Naive thymus-derived CD4-positive, alpha-beta T cell (primary cell): Measurements from ENCODE around the gene MYL6. TPM values are rescaled to one million over a fixed set of nuclear protein-coding genes. Genes with fewer than 3 reads are reported as not detected.

ENCODE experiments used
- ATAC-seq: fragments of 150-1000 bp; cut with Tn5 transposase; 2 replicates; pipeline ENCODE4 v1.10.0; 2021; ENCODE audit warnings: mild to moderate bottlenecking, moderate library complexity
- CTCF ChIA-PET: fragments of 350-600 bp; sonication (Branson Sonifier 250); formaldehyde crosslinking; loops from one replicate; lab custom pipeline; 2021; ENCODE audit warnings: antibody characterized with exemption; lab: Charles Lee
- POLR2A ChIA-PET: fragments of 350-600 bp; sonication (Branson Sonifier 250); formaldehyde crosslinking; loops from one replicate; lab custom pipeline; 2021; ENCODE audit warnings: antibody characterized with exemption, inconsistent platforms; lab: Charles Lee
- DNase-seq, 9 donors: peaks; one replicate each; pipeline versions ENCODE4 v3.0.0 to v3.0.0-alpha.2; 2020 to 2022; ENCODE audit warnings: mixed read lengths in 1 of 9
- H3K27ac ChIP-seq: one replicate; pipeline ENCODE4 v1.7.0; 2013; ENCODE audit warnings: mild to moderate bottlenecking, low read depth, low read length, moderate library complexity
- H3K27me3 ChIP-seq, 2 donors: one replicate each; pipeline ENCODE4 v1.7.0; 2013; ENCODE audit warnings: low read length in 2 of 2, mild to moderate bottlenecking in 2 of 2, moderate library complexity in 2 of 2; ENCODE audit not compliant: control insufficient read depth in 2 of 2, insufficient read depth in 2 of 2
- H3K36me3 ChIP-seq, 3 experiments: 1 replicate in 2 of 3; 2 replicates in 1 of 3; pipeline ENCODE4 v1.7.0; 2013; ENCODE audit warnings: low read length in 3 of 3, mild to moderate bottlenecking in 3 of 3, moderate library complexity in 1 of 3; ENCODE audit not compliant: insufficient read depth in 3 of 3, control insufficient read depth in 2 of 3
- H3K4me1 ChIP-seq, 2 donors: one replicate each; pipeline ENCODE4 v1.7.0; 2013; ENCODE audit warnings: low read length in 2 of 2, mild to moderate bottlenecking in 2 of 2, moderate library complexity in 1 of 2; ENCODE audit not compliant: control insufficient read depth in 2 of 2, insufficient read depth in 2 of 2
- H3K4me3 ChIP-seq: 2 replicates; pipeline ENCODE4 v1.7.0; 2013; ENCODE audit warnings: mild to moderate bottlenecking, low read length
- H3K9me3 ChIP-seq, 3 experiments: 1 replicate in 2 of 3; 2 replicates in 1 of 3; pipeline ENCODE4 v1.7.0; 2013; ENCODE audit warnings: low read length in 3 of 3; ENCODE audit not compliant: control insufficient read depth in 2 of 3
- H3K27ac Mint-ChIP-seq, 9 donors: one replicate each; pipeline ENCODE4 v1.8.0; 2020 to 2022; ENCODE audit warnings: mixed read lengths in 9 of 9, mild to moderate bottlenecking in 8 of 9, moderate library complexity in 5 of 9, inconsistent platforms in 2 of 9
- H3K27me3 Mint-ChIP-seq, 5 donors: one replicate each; pipeline ENCODE4 v1.8.0; 2021 to 2022; ENCODE audit warnings: mixed read lengths in 5 of 5, mild to moderate bottlenecking in 1 of 5
- H3K36me3 Mint-ChIP-seq, 5 donors: one replicate each; pipeline ENCODE4 v1.8.0; 2020 to 2022; ENCODE audit warnings: mixed read lengths in 5 of 5, mild to moderate bottlenecking in 3 of 5, inconsistent platforms in 1 of 5
- H3K4me1 Mint-ChIP-seq, 7 donors: one replicate each; pipeline ENCODE4 v1.8.0; 2020 to 2022; ENCODE audit warnings: mixed read lengths in 7 of 7, mild to moderate bottlenecking in 3 of 7, inconsistent platforms in 1 of 7
- H3K4me3 Mint-ChIP-seq, 10 donors: one replicate each; pipeline ENCODE4 v1.8.0; 2020 to 2022; ENCODE audit warnings: mild to moderate bottlenecking in 10 of 10, mixed read lengths in 10 of 10, moderate library complexity in 6 of 10, inconsistent platforms in 2 of 10
- H3K9me3 Mint-ChIP-seq, 11 donors: one replicate each; pipeline ENCODE4 v1.8.0; 2020 to 2022; ENCODE audit warnings: mixed read lengths in 11 of 11, mild to moderate bottlenecking in 4 of 11, inconsistent platforms in 1 of 11, moderate library complexity in 1 of 11
- intact Hi-C, 2 donors: fragments of 100-400 bp; cut with micrococcal nuclease; formaldehyde crosslinking; loops; one replicate each; pipeline ENCODE4 v1.15.1; 2023
- polyA plus RNA-seq, 2 donors: library from polyadenylated mRNA; unstranded; fragments of 300-500 nt; fragmentation: Illumina TruSeq; gene quantifications; one replicate each; pipeline ENCODE4 v1.2.3, GENCODE V29; 2021
- total RNA-seq, 6 experiments: library from RNA in 5 of 6; stranded (reverse) in 5 of 6; gene quantifications; 1 replicate in 5 of 6; 2 replicates in 1 of 6; pipeline ENCODE4 v1.2.3 and lab custom pipeline; 2021 to 2026

The MYL6 gene
- total and polyA plus RNA-seq, 7 experiments from 2014 or later, result 428 to 2,144 (median 805) TPM

- Histone ChIP-seq H3K4me1 (peaks cover 9 to 19% of the 10 kb centered on the region in 2 donors), H3K36me3 (peaks cover under 1 to 22% (median 11%) of the 10 kb centered on the region in 3 experiments), H3K4me3 (peak within 1 kb of the TSS; percentile 91), H3K27me3 (no peaks in the 10 kb centered on the region), H3K27ac (peak within 1 kb of the TSS; percentile 92), H3K9me3 (no peaks in the 10 kb centered on the region)
- Mint-ChIP-seq H3K27me3 (peaks cover 0 to 4% (median 0%) of the 10 kb centered on the region in 5 donors), H3K4me3 (peak within 1 kb of the TSS; percentile 76 to 98 (median 95)), H3K4me1 (peaks cover 37 to 55% (median 49%) of the 10 kb centered on the region in 7 donors), H3K27ac (peak within 1 kb of the TSS; percentile 93 to 99 (median 98)), H3K9me3 (peaks cover 0 to 8% (median 0%) of the 10 kb centered on the region in 11 donors), H3K36me3 (peaks cover 0 to 17% (median 6%) of the 10 kb centered on the region in 5 donors)
- ChIA-PET POLR2A (interaction anchor here (0.6 to 12.4 kb wide), 40 partner anchors 9 to 899 kb away, joined by 3 to 192 read pairs (median 5); partner anchors contain the start of genes ANKRD52, CNPY2, ESYT1 and MYL6), CTCF (interaction anchor here (0.6 to 8.1 kb wide), 23 partner anchors 14 to 451 kb away, joined by 3 to 193 read pairs (median 5); partner anchors contain the start of genes ANKRD52, COQ10A, ESYT1 and MYL6B)
- ATAC-seq (peak; percentile 93), DNase-seq (peak; percentile 78 to 93 (median 82))
- intact Hi-C loops, result loop anchor here (1.0 to 10.0 kb wide), 11 partner anchors 31 to 455 kb away; partner anchors contain the start of genes MYL6 (in 2 of the 2), ZC3H10 (in 2 of the 2), CS (in 1 of the 2) and NABP2 (in 1 of the 2)
Observed at GRCh38 chr12:56189099-56189917, 31.1 kb downstream of the MYL6 start, which contains the start of gene SMARCC2. Gene SMARCC2, minus strand, starts transcription at chr12:56189483. Its CDS starts 22 bp downstream, at chr12:56189461.

GRCh38 chr12:56189918-56190694 is 31.9 kb downstream of the MYL6 start:
- POLR2A ChIA-PET, result interaction anchor here (0.6 to 12.4 kb wide), 36 partner anchors 10 to 898 kb away, joined by 3 to 192 read pairs (median 4); partner anchors contain the start of genes ANKRD52, CNPY2, ESYT1 and MYL6
- intact Hi-C loops, result loop anchor here (1.0 to 10.0 kb wide), 15 partner anchors 31 to 455 kb away; partner anchors contain the start of genes MYL6 (in 2 of the 2), ZC3H10 (in 2 of the 2), CS (in 1 of the 2) and NABP2 (in 1 of the 2)
- CTCF ChIA-PET, result interaction anchor here (0.6 to 8.1 kb wide), 21 partner anchors 13 to 1664 kb away, joined by 3 to 193 read pairs (median 5); partner anchors contain the start of genes COQ10A, ESYT1, MYL6B and PA2G4
- Mint-ChIP-seq H3K4me3 (peak overlapping the region; percentile 76 to 98 (median 95)), H3K9me3 (peaks cover 0 to 8% (median 0%) of the 10 kb centered on the region in 11 donors), H3K27me3 (peaks cover 0 to 4% (median 0%) of the 10 kb centered on the region in 5 donors), H3K27ac (peak overlapping the region; percentile 93 to 99 (median 98)), H3K36me3 (peaks cover 0 to 10% (median 0%) of the 10 kb centered on the region in 5 donors), H3K4me1 (peaks cover 37 to 52% (median 46%) of the 10 kb centered on the region in 7 donors)
- Histone ChIP-seq H3K4me1 (peaks cover 9 to 19% of the 10 kb centered on the region in 2 donors), H3K27me3 (no peaks in the 10 kb centered on the region), H3K4me3 (peak overlapping the region; percentile 91), H3K9me3 (no peaks in the 10 kb centered on the region), H3K36me3 (peaks cover 0 to 14% (median 3%) of the 10 kb centered on the region in 3 experiments), H3K27ac (peak overlapping the region; percentile 92)
- ATAC-seq (peak; percentile 21), DNase-seq (peak; percentile 55 to 93 (median 74))

- POLR2A ChIA-PET, result interaction anchor here (0.7 to 12.4 kb wide), 10 partner anchors 31 to 277 kb away, joined by 3 to 192 read pairs (median 8); partner anchors contain the start of genes ANKRD52, ESYT1, MYL6 and PYM1
- peak overlapping the region; percentile 93 to 99 (median 98) for H3K27ac Mint-ChIP-seq
- intact Hi-C loops, result loop anchor here in 1 of 2 donors (1.0 to 10.0 kb wide), 4 partner anchors 257 to 384 kb away; partner anchors contain the start of genes ORMDL2, SARNP, SPRYD4 and TIMELESS
- H3K9me3 Mint-ChIP-seq, result peaks cover 0 to 8% (median 0%) of the 10 kb centered on the region in 11 donors
- H3K27me3 Mint-ChIP-seq, result peaks cover 0 to 4% (median 0%) of the 10 kb centered on the region in 5 donors
- H3K36me3 Mint-ChIP-seq, result peaks cover 0 to 9% (median 0%) of the 10 kb centered on the region in 5 donors
- ATAC-seq, result no peak
- Histone ChIP-seq H3K36me3 (peaks cover 0 to 9% (median 3%) of the 10 kb centered on the region in 3 experiments), H3K9me3 (no peaks in the 10 kb centered on the region), H3K4me3 (peak overlapping the region; percentile 91), H3K4me1 (peaks cover 9 to 19% of the 10 kb centered on the region in 2 donors), H3K27me3 (no peaks in the 10 kb centered on the region), H3K27ac (peak overlapping the region; percentile 92)
- H3K4me3 Mint-ChIP-seq, result peak overlapping the region; percentile 76 to 98 (median 95)
- DNase-seq, result no peak
- CTCF ChIA-PET, result interaction anchor here (0.7 to 8.1 kb wide), 8 partner anchors 31 to 1664 kb away, joined by 3 to 193 read pairs (median 6); partner anchors contain the start of genes COQ10A, ESYT1, PA2G4 and RNF41
- H3K4me1 Mint-ChIP-seq, result peaks cover 36 to 51% (median 46%) of the 10 kb centered on the region in 7 donors
Observed at GRCh38 chr12:56190695-56191155, 32.6 kb downstream of the MYL6 start.

- ChIA-PET POLR2A (interaction anchor here (0.6 to 12.4 kb wide), 8 partner anchors 29 to 272 kb away, joined by 3 to 192 read pairs (median 6); partner anchors contain the start of genes ESYT1, PA2G4, RNF41 and RPL41), CTCF (interaction anchor here (0.6 to 8.1 kb wide), 11 partner anchors 10 to 369 kb away, joined by 3 to 193 read pairs (median 3); partner anchors contain the start of genes ESYT1, RNF41, RPL41 and ZC3H10)
- peak overlapping the region in 3 of 10 donors; percentile 15 to 32 (median 27) for H3K4me3 Mint-ChIP-seq
Observed at GRCh38 chr12:56192582-56192981, 34.4 kb downstream of the MYL6 start.

More at GRCh38 chr12:56192582-56192981, 34.4 kb downstream of the MYL6 start:
- H3K4me1 Mint-ChIP-seq, result peaks cover 26 to 38% (median 35%) of the 10 kb centered on the region in 7 donors
- DNase-seq (no peak), ATAC-seq (no peak)
- peaks cover 0 to 4% (median 0%) of the 10 kb centered on the region in 5 donors for H3K27me3 Mint-ChIP-seq
- intact Hi-C loops, result loop anchor here (2.0 to 10.0 kb wide), 4 partner anchors 74 to 382 kb away; partner anchors contain the start of genes COQ10A (in 2 of the 2), ORMDL2 (in 1 of the 2), SARNP (in 1 of the 2) and TIMELESS (in 1 of the 2)
- Histone ChIP-seq H3K9me3 (no peaks in the 10 kb centered on the region), H3K4me1 (peaks cover 9 to 15% of the 10 kb centered on the region in 2 donors), H3K4me3 (no peak overlapping the region), H3K36me3 (no peaks in the 10 kb centered on the region), H3K27me3 (no peaks in the 10 kb centered on the region), H3K27ac (no peak overlapping the region)
- H3K27ac Mint-ChIP-seq, result peak overlapping the region in 7 of 9 donors; percentile 4 to 73 (median 52)
- peaks cover 0 to 8% (median 0%) of the 10 kb centered on the region in 11 donors for H3K9me3 Mint-ChIP-seq
- peaks cover 0 to 4% (median 0%) of the 10 kb centered on the region in 5 donors for H3K36me3 Mint-ChIP-seq
